Measurements from ENCODE around the gene RAD23A. TPM values are rescaled to one million over a fixed set of nuclear protein-coding genes. Genes with fewer than 3 reads are reported as not detected.

RAD23A gene
- total and polyA plus RNA-seq, 7 donors, result 58.7 to 133 (median 99.3) TPM

GRCh38 chr19:12959481-12959880, 13.8 kb downstream of the RAD23A start:
- H3K36me3 ChIP-seq, result peaks cover 0 to 3% (median under 1%) of the 10 kb centered on the region in 4 donors
- no peak for DNase-seq
- TF ChIP-seq POLR2AphosphoS5 (IDR thresholded peaks at IDR 0.05), result no peak
- TF ChIP-seq POLR2A (IDR thresholded peaks at IDR 0.05), result no peak
- TF ChIP-seq, protein P1, sequence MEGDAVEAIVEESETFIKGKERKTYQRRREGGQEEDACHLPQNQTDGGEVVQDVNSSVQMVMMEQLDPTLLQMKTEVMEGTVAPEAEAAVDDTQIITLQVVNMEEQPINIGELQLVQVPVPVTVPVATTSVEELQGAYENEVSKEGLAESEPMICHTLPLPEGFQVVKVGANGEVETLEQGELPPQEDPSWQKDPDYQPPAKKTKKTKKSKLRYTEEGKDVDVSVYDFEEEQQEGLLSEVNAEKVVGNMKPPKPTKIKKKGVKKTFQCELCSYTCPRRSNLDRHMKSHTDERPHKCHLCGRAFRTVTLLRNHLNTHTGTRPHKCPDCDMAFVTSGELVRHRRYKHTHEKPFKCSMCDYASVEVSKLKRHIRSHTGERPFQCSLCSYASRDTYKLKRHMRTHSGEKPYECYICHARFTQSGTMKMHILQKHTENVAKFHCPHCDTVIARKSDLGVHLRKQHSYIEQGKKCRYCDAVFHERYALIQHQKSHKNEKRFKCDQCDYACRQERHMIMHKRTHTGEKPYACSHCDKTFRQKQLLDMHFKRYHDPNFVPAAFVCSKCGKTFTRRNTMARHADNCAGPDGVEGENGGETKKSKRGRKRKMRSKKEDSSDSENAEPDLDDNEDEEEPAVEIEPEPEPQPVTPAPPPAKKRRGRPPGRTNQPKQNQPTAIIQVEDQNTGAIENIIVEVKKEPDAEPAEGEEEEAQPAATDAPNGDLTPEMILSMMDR (IDR thresholded peaks at IDR 0.05), result no peak
- no peak for TF ChIP-seq EP300 (IDR thresholded peaks at IDR 0.05)
- H3K4me3 ChIP-seq, result no peak overlapping the region
- no peak overlapping the region for H3K27ac ChIP-seq
- intact Hi-C loops (cut with DNase I), result no loop called here
- H3K9me3 ChIP-seq, result no peaks in the 10 kb centered on the region
- no peaks in the 10 kb centered on the region for H3K27me3 ChIP-seq
- H3K4me1 ChIP-seq, result peaks cover 0 to 24% (median 19%) of the 10 kb centered on the region in 4 donors
- WGBS, 2 donors, result 58 to 69% methylated on average over 6 of the region's 6 CpGs

DNA sequence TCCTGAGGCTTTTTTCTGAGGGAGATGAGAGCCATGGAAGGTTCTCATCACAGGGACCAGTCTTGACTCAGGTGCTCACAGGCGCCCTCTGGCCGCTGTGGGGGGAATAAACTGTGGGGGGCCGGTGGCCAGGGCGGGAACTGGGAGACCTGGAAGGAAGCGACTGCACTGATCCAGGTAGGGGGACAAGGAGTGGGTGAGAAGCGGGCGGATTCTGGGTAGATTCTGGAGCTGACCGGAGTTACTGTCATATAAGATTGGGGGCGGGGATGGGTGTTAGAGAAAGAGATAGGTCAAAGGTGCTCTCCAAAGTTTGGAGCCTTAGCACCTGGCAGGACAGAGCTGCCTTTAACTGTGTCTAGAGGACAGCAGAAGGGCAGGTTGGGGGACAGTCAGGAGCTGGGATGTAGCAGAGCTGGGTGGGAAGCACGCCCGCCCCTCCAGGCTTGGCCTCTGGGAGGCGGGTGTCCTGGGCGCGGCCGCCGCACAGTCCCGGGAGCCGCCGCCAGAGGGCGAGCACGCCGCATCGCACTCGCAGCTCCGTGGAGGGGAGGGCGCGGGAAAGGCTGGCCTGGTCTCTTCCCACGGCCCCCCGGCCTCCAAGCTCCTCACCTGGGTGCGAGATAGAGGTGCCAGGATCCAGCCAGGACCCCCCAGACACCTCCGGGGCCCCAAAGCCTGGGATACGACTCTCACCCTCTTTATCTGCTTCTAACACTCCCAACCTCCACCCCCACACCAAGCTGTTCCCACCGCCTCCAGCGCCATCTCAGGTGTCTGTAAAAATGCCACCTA, 19.6 kb downstream of the RAD23A start:
- no peaks in the 10 kb centered on the region for H3K9me3 ChIP-seq
- WGBS, 2 donors, result 0% methylated on average over 34 of the region's 34 CpGs
- intact Hi-C loops (cut with DNase I), result loop anchor here (1.0 kb wide), 1 partner anchor 80 kb away; no protein-coding TSS in a partner anchor
- H3K27me3 ChIP-seq, result no peaks in the 10 kb centered on the region
- peak overlapping the region; percentile 69 to 82 (median 73) for H3K27ac ChIP-seq
- peak; percentile 88 for DNase-seq
- no peaks in the 10 kb centered on the region for H3K36me3 ChIP-seq
- peak overlapping the region; percentile 32 to 56 (median 47) for H3K4me3 ChIP-seq
- TF ChIP-seq EP300 (IDR thresholded peaks at IDR 0.05) (no peak), POLR2AphosphoS5 (IDR thresholded peaks at IDR 0.05) (peak in 1 of 4 donors; percentile 32), POLR2A (IDR thresholded peaks at IDR 0.05) (no peak)
- TF ChIP-seq, protein P1 (IDR thresholded peaks at IDR 0.05), result peak; percentile 89 to 96 (median 96)
- H3K4me1 ChIP-seq, result peaks cover 0 to 17% (median 11%) of the 10 kb centered on the region in 4 donors

GRCh38 chr19:12965812-12966135, 20.1 kb downstream of the RAD23A start:
- 24 to 50% methylated on average over 8 of the region's 8 CpGs for WGBS, 2 donors
- TF ChIP-seq EP300 (IDR thresholded peaks at IDR 0.05) (no peak), POLR2AphosphoS5 (IDR thresholded peaks at IDR 0.05) (no peak), POLR2A (IDR thresholded peaks at IDR 0.05) (no peak)
- TF ChIP-seq, protein P1 (IDR thresholded peaks at IDR 0.05), result no peak
- Histone ChIP-seq H3K27ac (peak overlapping the region; percentile 69 to 82 (median 73)), H3K4me3 (peak overlapping the region in 3 of 4 donors; percentile 40 to 56 (median 54)), H3K9me3 (no peaks in the 10 kb centered on the region), H3K4me1 (peaks cover 0 to 20% (median 12%) of the 10 kb centered on the region in 4 donors), H3K27me3 (no peaks in the 10 kb centered on the region), H3K36me3 (no peaks in the 10 kb centered on the region)
- intact Hi-C loops (cut with DNase I), result loop anchor here (1.0 kb wide), 1 partner anchor 80 kb away; no protein-coding TSS in a partner anchor
- no peak for DNase-seq

DNA sequence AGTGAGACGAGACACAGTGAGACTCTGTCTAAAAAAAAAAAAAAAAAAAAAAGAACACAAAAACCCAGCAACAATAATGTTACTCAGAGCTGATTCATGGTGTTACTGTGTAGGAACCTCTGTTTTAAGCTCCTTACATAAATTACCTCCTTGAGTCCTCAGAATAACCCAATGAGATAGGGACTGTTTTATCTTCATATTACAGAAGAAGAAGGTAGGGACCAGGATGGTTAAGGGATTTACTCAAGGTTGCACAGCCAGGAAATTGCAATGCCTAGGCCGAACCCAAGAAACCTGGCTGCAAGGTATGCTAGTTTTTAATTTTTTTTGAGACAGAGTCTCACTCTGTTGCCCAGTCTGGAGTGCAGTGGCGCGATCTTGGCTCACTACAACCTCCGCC, 22.2 kb downstream of the RAD23A start:
- H3K36me3 ChIP-seq, result no peaks in the 10 kb centered on the region
- no peak for DNase-seq
- no peak overlapping the region for H3K4me3 ChIP-seq
- TF ChIP-seq POLR2A (IDR thresholded peaks at IDR 0.05) (no peak), POLR2AphosphoS5 (IDR thresholded peaks at IDR 0.05) (no peak), EP300 (IDR thresholded peaks at IDR 0.05) (no peak)
- TF ChIP-seq, protein P1 (IDR thresholded peaks at IDR 0.05), result no peak
- 95 to 98% methylated on average over 5 of the region's 5 CpGs for WGBS, 2 donors
- peaks cover 0 to 20% (median 12%) of the 10 kb centered on the region in 4 donors for H3K4me1 ChIP-seq
- H3K27me3 ChIP-seq, result no peaks in the 10 kb centered on the region
- H3K9me3 ChIP-seq, result no peaks in the 10 kb centered on the region
- H3K27ac ChIP-seq, result peak overlapping the region in 1 of 4 donors; percentile 86
- intact Hi-C loops (cut with DNase I), result no loop called here
